ENCODE measurements around the gene POU6F2. TPM values are rescaled to one million over a fixed set of nuclear protein-coding genes. Genes with fewer than 3 reads are reported as not detected.

POU6F2 gene
- total and polyA plus RNA-seq, 2 donors (not counting 1 experiment from before 2014, with no cell fraction given): under 0.01 TPM; not detected in 1

GRCh38 chr7:38936641-38937040 lies 41.1 kb upstream of the POU6F2 start:
- no peak for DNase-seq (ENCODE audit: low read depth in 2 of 2)
- no peak for TF ChIP-seq CTCF (conservative IDR thresholded peaks at IDR 0.05 in 1 of 2, IDR thresholded peaks at IDR 0.05 in 1 of 2; ENCODE audit: low read depth in 1 of 2, low read length in 2 of 2)
- no peak for TF ChIP-seq EZH2 (IDR thresholded peaks at IDR 0.05; ENCODE audit: low read length, missing control alignments)
- Histone ChIP-seq H3K9me3 (ENCODE audit: control insufficient read depth, insufficient read depth, low read depth, low read length) (no peaks in the 10 kb centered on the region), H2AFZ (ENCODE audit: low read length) (no peak overlapping the region), H3K79me2 (ENCODE audit: control insufficient read depth, insufficient read depth, low read length) (no peaks in the 10 kb centered on the region), H3K27ac (ENCODE audit: insufficient read depth, low read length) (no peak overlapping the region), H3K9ac (ENCODE audit: insufficient read depth, low read length) (no peak overlapping the region), H3K4me1 (ENCODE audit: control insufficient read depth, extremely low read depth, insufficient read depth, low read length) (no peaks in the 10 kb centered on the region), H4K20me1 (ENCODE audit: control insufficient read depth, extremely low read depth, insufficient read depth, low read length) (no peaks in the 10 kb centered on the region), H3K4me3 (replicated peaks in 1 of 4; ENCODE audit: control extremely low read depth in 1 of 4, insufficient read depth in 1 of 4, low read depth in 3 of 4, low read length in 4 of 4) (no peak overlapping the region), H3K27me3 (ENCODE audit: control insufficient read depth, insufficient read depth, low read length) (no peaks in the 10 kb centered on the region), H3K4me2 (ENCODE audit: extremely low read depth, insufficient read depth, low read length) (no peak overlapping the region), H3K36me3 (ENCODE audit: control insufficient read depth, insufficient read depth, low read length) (no peaks in the 10 kb centered on the region)

GRCh38 chr7:38938001-38938485 lies 39.7 kb upstream of the POU6F2 start:
- Histone ChIP-seq H3K9me3 (ENCODE audit: control insufficient read depth, insufficient read depth, low read depth, low read length) (no peaks in the 10 kb centered on the region), H4K20me1 (ENCODE audit: control insufficient read depth, extremely low read depth, insufficient read depth, low read length) (no peaks in the 10 kb centered on the region), H3K4me2 (ENCODE audit: extremely low read depth, insufficient read depth, low read length) (no peak overlapping the region), H3K79me2 (ENCODE audit: control insufficient read depth, insufficient read depth, low read length) (no peaks in the 10 kb centered on the region), H3K27ac (ENCODE audit: insufficient read depth, low read length) (no peak overlapping the region), H2AFZ (ENCODE audit: low read length) (no peak overlapping the region), H3K9ac (ENCODE audit: insufficient read depth, low read length) (no peak overlapping the region), H3K36me3 (ENCODE audit: control insufficient read depth, insufficient read depth, low read length) (no peaks in the 10 kb centered on the region), H3K4me1 (ENCODE audit: control insufficient read depth, extremely low read depth, insufficient read depth, low read length) (no peaks in the 10 kb centered on the region), H3K27me3 (ENCODE audit: control insufficient read depth, insufficient read depth, low read length) (no peaks in the 10 kb centered on the region), H3K4me3 (replicated peaks in 1 of 4; ENCODE audit: control extremely low read depth in 1 of 4, insufficient read depth in 1 of 4, low read depth in 3 of 4, low read length in 4 of 4) (no peak overlapping the region)
- no peak for DNase-seq (ENCODE audit: low read depth in 2 of 2)
- TF ChIP-seq CTCF (conservative IDR thresholded peaks at IDR 0.05 in 1 of 2, IDR thresholded peaks at IDR 0.05 in 1 of 2; ENCODE audit: low read depth in 1 of 2, low read length in 2 of 2): no peak
- TF ChIP-seq EZH2 (IDR thresholded peaks at IDR 0.05; ENCODE audit: low read length, missing control alignments): no peak

- Histone ChIP-seq H2AFZ (ENCODE audit: low read length) (no peak overlapping the region), H3K36me3 (ENCODE audit: control insufficient read depth, insufficient read depth, low read length) (no peaks in the 10 kb centered on the region), H3K27ac (ENCODE audit: insufficient read depth, low read length) (no peak overlapping the region), H3K4me2 (ENCODE audit: extremely low read depth, insufficient read depth, low read length) (no peak overlapping the region), H4K20me1 (ENCODE audit: control insufficient read depth, extremely low read depth, insufficient read depth, low read length) (no peaks in the 10 kb centered on the region), H3K4me3 (replicated peaks in 1 of 4; ENCODE audit: control extremely low read depth in 1 of 4, insufficient read depth in 1 of 4, low read depth in 3 of 4, low read length in 4 of 4) (no peak overlapping the region), H3K79me2 (ENCODE audit: control insufficient read depth, insufficient read depth, low read length) (no peaks in the 10 kb centered on the region), H3K9ac (ENCODE audit: insufficient read depth, low read length) (no peak overlapping the region), H3K27me3 (ENCODE audit: control insufficient read depth, insufficient read depth, low read length) (no peaks in the 10 kb centered on the region), H3K4me1 (ENCODE audit: control insufficient read depth, extremely low read depth, insufficient read depth, low read length) (no peaks in the 10 kb centered on the region), H3K9me3 (ENCODE audit: control insufficient read depth, insufficient read depth, low read depth, low read length) (no peaks in the 10 kb centered on the region)
- TF ChIP-seq CTCF (conservative IDR thresholded peaks at IDR 0.05 in 1 of 2, IDR thresholded peaks at IDR 0.05 in 1 of 2; ENCODE audit: low read depth in 1 of 2, low read length in 2 of 2): no peak
- TF ChIP-seq EZH2 (IDR thresholded peaks at IDR 0.05; ENCODE audit: low read length, missing control alignments): no peak
- DNase-seq (ENCODE audit: low read depth in 2 of 2): no peak
Measured at GRCh38 chr7:38938589-38938988, 39.1 kb upstream of the POU6F2 start.

All from fibroblast of lung (primary cell).